HEK293T (cell line): Measurements from ENCODE around the gene YY1AP1.

Source experiments
- SUZ12 ChIP-seq: fragments of 450-650 bp; IDR thresholded peaks from 2 replicates; pipeline ENCODE4 v1.6.1; 2016; ENCODE audit warnings: mild to moderate bottlenecking
- TARDBP ChIP-seq: fragments of 450-650 bp; IDR thresholded peaks from 2 replicates; pipeline ENCODE4 v1.6.1; 2016

- TF ChIP-seq SUZ12, result no peak
- no peak for TF ChIP-seq TARDBP
Observed at GRCh38 chr1:155609515-155610256, 78.9 kb downstream of the YY1AP1 start, which contains the start of gene MSTO1.
